HepG2 (cell line): ENCODE measurements around the gene FRS2. TPM values are rescaled to one million over a fixed set of nuclear protein-coding genes. Genes with fewer than 3 reads are reported as not detected.
"Not testable (repeated sequence)": the region's sequence is repeated elsewhere in the genome, so short reads cannot be mapped to it uniquely, and the experiment has no call there.

Source experiments
- ATAC-seq: fragments of 200-7000 bp; cut with Tn5 transposase; 3 replicates; pipeline ENCODE4 v1.9.1; 2020; ENCODE audit warnings: mild to moderate bottlenecking, moderate library complexity
- BruUV-seq: library from RNA; stranded (reverse); fragments of 400-500 nt; replicated peaks from 2 replicates; lab custom pipeline; 2021; lab: Mats Ljungman, UMichigan
- CTCF ChIA-PET: fragments of 300-600 bp; formaldehyde crosslinking; extraction: SDS; loops from one replicate; lab custom pipeline; 2021; ENCODE audit warnings: low total read pairs, inconsistent platforms, low intra/inter-chr PET ratio; lab: Yijun Ruan, JAX
- POLR2A ChIA-PET: fragments of 350-600 bp; sonication (Branson Sonifier 250); formaldehyde crosslinking; loops from one replicate; lab custom pipeline; 2020; ENCODE audit warnings: antibody characterized with exemption, inconsistent platforms; lab: Yijun Ruan, JAX
- DNase-seq: peaks from one replicate; pipeline ENCODE4 v3.0.0-alpha.2; 2015; ENCODE audit warnings: low spot score
- FAIRE-seq: peaks from 3 replicates; lab custom pipeline; 2011; peaks lifted over from hg19 to GRCh38; lab: Jason Lieb, UNC
- H2AFZ ChIP-seq: one replicate; pipeline ENCODE4 v1.6.1; 2011; ENCODE audit warnings: low read length, inconsistent platforms
- H3K27ac ChIP-seq: fragments of 300-600 bp; 3 replicates; pipeline ENCODE4 v1.8.0; 2011; ENCODE audit warnings: mixed run types, mild to moderate bottlenecking, mixed read lengths, low read length, inconsistent platforms; ENCODE audit not compliant: insufficient read depth; ENCODE audit errors: extremely low read length
- H3K27me3 ChIP-seq, 2 experiments: fragments of 200-600 bp in 1 of 2; 2 replicates in 1 of 2; 3 replicates in 1 of 2; pipeline versions ENCODE4 v1.6.0 to v1.8.0; 2011; ENCODE audit warnings: low read length in 2 of 2, mild to moderate bottlenecking in 2 of 2, moderate library complexity in 2 of 2, inconsistent platforms in 1 of 2; ENCODE audit not compliant: insufficient read depth in 2 of 2, control insufficient read depth in 1 of 2
- H3K36me3 ChIP-seq, 2 experiments: fragments of 200-600 bp in 1 of 2; replicated peaks in 1 of 2; 2 replicates in 1 of 2; 3 replicates in 1 of 2; pipeline versions ENCODE4 v1.5.1 to v1.8.0; 2011; ENCODE audit warnings: low read length in 2 of 2, inconsistent platforms in 1 of 2; ENCODE audit not compliant: insufficient read depth in 2 of 2, control insufficient read depth in 1 of 2
- H3K4me1 ChIP-seq: 2 replicates; pipeline ENCODE4 v1.5.1; 2012; ENCODE audit warnings: low read length, inconsistent platforms; ENCODE audit not compliant: insufficient read depth
- H3K4me2 ChIP-seq: 2 replicates; pipeline ENCODE4 v1.6.0; 2011; ENCODE audit warnings: low read depth, low read length, inconsistent platforms
- H3K4me3 ChIP-seq, 3 experiments: fragments of 200-600 bp in 1 of 3; sonication (generic), shearing (Covaris generic) in 1 of 3; replicated peaks in 1 of 3; 2 replicates each; pipeline ENCODE4 v1.5.1; 2011 to 2016; ENCODE audit warnings: low read length in 3 of 3, inconsistent platforms in 2 of 3, low read depth in 2 of 3, mild to moderate bottlenecking in 2 of 3, control low read depth in 1 of 3, mixed read lengths in 1 of 3; ENCODE audit not compliant: insufficient read depth in 1 of 3
- H3K79me2 ChIP-seq: one replicate; pipeline ENCODE4 v1.6.1; 2011; ENCODE audit warnings: low read length, inconsistent platforms; ENCODE audit not compliant: insufficient read depth
- H3K9ac ChIP-seq: 2 replicates; pipeline ENCODE4 v1.6.0; 2011; ENCODE audit warnings: mild to moderate bottlenecking, low read depth, low read length, inconsistent platforms; ENCODE audit not compliant: insufficient read depth
- H3K9me3 ChIP-seq: 2 replicates; pipeline ENCODE4 v1.5.1; 2012; ENCODE audit warnings: mild to moderate bottlenecking, low read length
- H4K20me1 ChIP-seq: 2 replicates; pipeline ENCODE4 v1.6.0; 2011; ENCODE audit warnings: inconsistent platforms, mild to moderate bottlenecking, low read length, moderate library complexity; ENCODE audit not compliant: insufficient read depth
- CEBPB ChIP-seq: IDR thresholded peaks from 2 replicates; pipeline ENCODE4 v1.6.1; 2011; ENCODE audit warnings: low read depth, low read length, improper control_type of control experiment, borderline replicate concordance
- HDAC1 ChIP-seq: sonication (generic); formaldehyde crosslinking; IDR thresholded peaks from 2 replicates; pipeline ENCODE4 v1.5.1; 2020; ENCODE audit warnings: mild to moderate bottlenecking, missing genetic modification reagents
- HOXA7 ChIP-seq: sonication (generic); formaldehyde crosslinking; IDR thresholded peaks from 2 replicates; pipeline ENCODE4 v1.8.1; 2022; ENCODE audit warnings: mild to moderate bottlenecking, missing genetic modification reagents, moderate library complexity
- PLRG1 ChIP-seq: fragments of 450-650 bp; conservative IDR thresholded peaks from 2 replicates; pipeline ENCODE4 v1.6.1; 2016
- WGBS: methylation state at CpG from one replicate; pipeline ENCODE4 v1.1.6; 2017; ENCODE audit warnings: low lambda C conversion rate; 5-methylcytosine and 5-hydroxymethylcytosine counted together
- in situ Hi-C: cut with HindIII; loops from 2 replicates; pipeline ENCODE4 v1.10.0; 2017; ENCODE audit warnings: low pct_unique_long_range_greater_than_20kb; ENCODE audit not compliant: extremely low pct_ligation_motif_present
- intact Hi-C: fragments of 100-400 bp; cut with micrococcal nuclease; formaldehyde crosslinking; loops from one replicate; pipeline ENCODE4 v1.10.0; 2022; ENCODE audit not compliant: unreplicated experiment
- polyA plus RNA-seq, 8 experiments: library from polyadenylated mRNA; depleted of rRNA in 3 of 8; stranded (reverse) in 7 of 8; unstranded in 1 of 8; fragments of >200 nt; fragmentation: Illumina TruSeq in 4 of 8; extraction: Trizol in 4 of 8; gene quantifications; 2 replicates each; pipeline versions ENCODE4 v1.2.1 to v1.2.3, GENCODE V29; 2011 to 2016; ENCODE audit warnings: low read depth in 4 of 8, missing spikeins in 1 of 8, mixed read lengths in 1 of 8; ENCODE audit not compliant: insufficient read depth in 1 of 8
- total RNA-seq, 5 experiments: library from RNA; depleted of rRNA; stranded (reverse); fragments of >200 nt; fragmentation: Illumina TruSeq; extraction: Trizol; gene quantifications; 2 replicates each; pipeline ENCODE4 v1.2.3, GENCODE V29; 2016; ENCODE audit warnings: low read depth in 1 of 5

Gene FRS2
- total and polyA plus RNA-seq, 2 of the 13 experiments (the other 11 are each of a cell fraction or from before 2014, with no cell fraction given): 8.3 to 16.8 TPM

GRCh38 chr12:69604275-69604674, 134.1 kb downstream of the FRS2 start:
- H3K4me2 ChIP-seq, FAIRE-seq, CTCF ChIA-PET, H3K9ac ChIP-seq, ATAC-seq, H3K9me3 ChIP-seq, H3K4me1 ChIP-seq, H4K20me1 ChIP-seq, H3K79me2 ChIP-seq, H2AFZ ChIP-seq, H3K27ac ChIP-seq, H3K27me3 ChIP-seq, DNase-seq, intact Hi-C loops, POLR2A ChIA-PET, in situ Hi-C loops, BruUV-seq, H3K4me3 ChIP-seq: not testable (repeated sequence)
- WGBS: 77% methylated on average over 3 of the region's 3 CpGs
- H3K36me3 ChIP-seq: peaks cover 2 to 26% of the 10 kb centered on the region in 2 experiments; a peak in 3 of 5 replicates

- TF ChIP-seq CEBPB (0 out of 2 replicates have a peak, but pooled peaks have one; percentile 4), PLRG1 (no peak), HDAC1 (CRISPR knock-in tag) (no peak), HOXA7 (no peak)
- H3K4me2 ChIP-seq: no peak overlapping the region
- BruUV-seq: no TSS peak
- no peak overlapping the region for H3K4me3 ChIP-seq
- H3K27me3 ChIP-seq: no peaks in the 10 kb centered on the region
- no peak overlapping the region for H3K27ac ChIP-seq
- no peaks in the 10 kb centered on the region for H3K79me2 ChIP-seq
- DNase-seq (no peak), ATAC-seq (no peak), FAIRE-seq (no peak)
- H3K4me1 ChIP-seq: no peaks in the 10 kb centered on the region
- ChIA-PET CTCF (no interaction called here), POLR2A (no interaction called here)
- WGBS: 61% methylated on average over 2 of the region's 2 CpGs
- intact Hi-C loops (no loop called here), in situ Hi-C loops (no loop called here)
- H4K20me1 ChIP-seq: no peaks in the 10 kb centered on the region
- H2AFZ ChIP-seq: no peak overlapping the region
- H3K9ac ChIP-seq: no peak overlapping the region
- no peaks in the 10 kb centered on the region; a peak in 1 of 5 replicates for H3K36me3 ChIP-seq
- H3K9me3 ChIP-seq: no peaks in the 10 kb centered on the region
These were observed 137.9 kb downstream of the FRS2 start for GRCh38 chr12:69608114-69608513.
